WTC11 (cell line): ENCODE data around the gene NFKB1.

Experiments
- CTCF ChIP-seq: fragments of 200-600 bp; IDR thresholded peaks from 2 replicates; pipeline ENCODE4 v1.8.0; 2022; ENCODE audit warnings: antibody characterized with exemption
- E2F4 ChIP-seq: sonication (generic); formaldehyde crosslinking; IDR thresholded peaks from 2 replicates; pipeline ENCODE4 v1.8.1; 2022; ENCODE audit warnings: low read depth, mild to moderate bottlenecking, moderate library complexity, missing genetic modification reagents, borderline replicate concordance
- SP1 ChIP-seq: sonication (generic); formaldehyde crosslinking; conservative IDR thresholded peaks from 2 replicates; pipeline ENCODE4 v1.8.1; 2022; ENCODE audit warnings: missing genetic modification reagents
- ZNF232 ChIP-seq: sonication (generic); formaldehyde crosslinking; IDR thresholded peaks from 2 replicates; pipeline ENCODE4 v1.8.0; 2022; ENCODE audit warnings: mild to moderate bottlenecking, missing genetic modification reagents
- TF ChIP-seq, protein P1 (sequence below): sonication (generic); formaldehyde crosslinking; conservative IDR thresholded peaks from 2 replicates; pipeline ENCODE4 v1.8.1; 2022; ENCODE audit warnings: mild to moderate bottlenecking, missing genetic modification reagents
- TF ChIP-seq, protein P2 (sequence below): sonication (generic); formaldehyde crosslinking; IDR thresholded peaks from 2 replicates; pipeline ENCODE4 v1.8.0; 2022; ENCODE audit warnings: mild to moderate bottlenecking, missing genetic modification reagents
- TF ChIP-seq, protein P3 (sequence below): sonication (generic); formaldehyde crosslinking; IDR thresholded peaks from 2 replicates; pipeline ENCODE4 v1.8.1; 2022; ENCODE audit warnings: low read depth, missing genetic modification reagents, borderline replicate concordance

- no peak for TF ChIP-seq ZNF232
- TF ChIP-seq CTCF, result no peak
- TF ChIP-seq, protein P1, sequence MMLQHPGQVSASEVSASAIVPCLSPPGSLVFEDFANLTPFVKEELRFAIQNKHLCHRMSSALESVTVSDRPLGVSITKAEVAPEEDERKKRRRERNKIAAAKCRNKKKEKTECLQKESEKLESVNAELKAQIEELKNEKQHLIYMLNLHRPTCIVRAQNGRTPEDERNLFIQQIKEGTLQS (CRISPR knock-in tag), result no peak
- no peak for TF ChIP-seq E2F4 (CRISPR knock-in tag)
- TF ChIP-seq, protein P2, sequence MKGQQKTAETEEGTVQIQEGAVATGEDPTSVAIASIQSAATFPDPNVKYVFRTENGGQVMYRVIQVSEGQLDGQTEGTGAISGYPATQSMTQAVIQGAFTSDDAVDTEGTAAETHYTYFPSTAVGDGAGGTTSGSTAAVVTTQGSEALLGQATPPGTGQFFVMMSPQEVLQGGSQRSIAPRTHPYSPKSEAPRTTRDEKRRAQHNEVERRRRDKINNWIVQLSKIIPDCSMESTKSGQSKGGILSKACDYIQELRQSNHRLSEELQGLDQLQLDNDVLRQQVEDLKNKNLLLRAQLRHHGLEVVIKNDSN (CRISPR knock-in tag), result no peak
- TF ChIP-seq, protein P3, sequence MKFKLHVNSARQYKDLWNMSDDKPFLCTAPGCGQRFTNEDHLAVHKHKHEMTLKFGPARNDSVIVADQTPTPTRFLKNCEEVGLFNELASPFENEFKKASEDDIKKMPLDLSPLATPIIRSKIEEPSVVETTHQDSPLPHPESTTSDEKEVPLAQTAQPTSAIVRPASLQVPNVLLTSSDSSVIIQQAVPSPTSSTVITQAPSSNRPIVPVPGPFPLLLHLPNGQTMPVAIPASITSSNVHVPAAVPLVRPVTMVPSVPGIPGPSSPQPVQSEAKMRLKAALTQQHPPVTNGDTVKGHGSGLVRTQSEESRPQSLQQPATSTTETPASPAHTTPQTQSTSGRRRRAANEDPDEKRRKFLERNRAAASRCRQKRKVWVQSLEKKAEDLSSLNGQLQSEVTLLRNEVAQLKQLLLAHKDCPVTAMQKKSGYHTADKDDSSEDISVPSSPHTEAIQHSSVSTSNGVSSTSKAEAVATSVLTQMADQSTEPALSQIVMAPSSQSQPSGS (CRISPR knock-in tag), result no peak
- no peak for TF ChIP-seq SP1 (CRISPR knock-in tag)
Measured at GRCh38 chr4:102524691-102525090, 23.5 kb downstream of the NFKB1 start.
